ENCODE results near the gene SP7. TPM values are rescaled to one million over a fixed set of nuclear protein-coding genes. Genes with fewer than 3 reads are reported as not detected.

SP7 gene
- total and polyA plus RNA-seq, 9 of the 15 experiments (the other 6 are each of a cell fraction or from before 2014, with no cell fraction given), result 0.04 TPM; not detected in 8

DNA sequence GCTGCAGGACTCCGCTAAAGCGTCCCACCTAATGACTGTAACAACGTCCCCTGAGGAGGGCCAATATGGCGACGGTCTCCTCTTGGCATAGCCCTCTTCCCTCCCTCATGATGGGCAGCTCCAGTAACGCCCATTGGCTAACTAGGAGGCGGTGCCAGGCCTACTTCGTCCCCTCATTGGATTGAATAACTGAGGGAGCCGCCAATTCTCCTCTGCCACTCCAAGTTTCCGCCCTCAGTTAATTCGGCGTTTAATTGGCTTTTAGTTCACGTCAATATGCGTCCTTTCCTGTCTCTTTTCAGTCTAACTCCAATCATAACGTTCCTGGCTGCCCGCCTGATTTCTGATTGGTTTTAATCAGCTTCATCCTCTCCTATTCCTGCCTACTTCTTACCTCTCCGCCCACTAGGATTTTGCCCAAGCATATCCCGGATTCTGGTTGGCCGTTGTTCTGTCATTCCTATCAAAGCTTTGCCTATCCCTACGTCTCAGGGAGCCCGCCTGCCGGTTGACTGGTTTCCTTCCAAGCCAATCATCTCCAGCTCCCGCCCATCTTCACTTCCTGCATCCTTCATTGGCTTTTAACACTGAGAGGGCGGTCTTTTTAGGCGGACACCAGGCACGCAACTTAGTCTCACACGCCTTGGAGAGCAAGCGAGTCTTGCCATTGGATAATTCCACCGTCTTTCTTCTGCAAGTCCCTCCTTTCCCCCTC, 43.4 kb upstream of the SP7 start (continued):
- TF ChIP-seq, protein P1, sequence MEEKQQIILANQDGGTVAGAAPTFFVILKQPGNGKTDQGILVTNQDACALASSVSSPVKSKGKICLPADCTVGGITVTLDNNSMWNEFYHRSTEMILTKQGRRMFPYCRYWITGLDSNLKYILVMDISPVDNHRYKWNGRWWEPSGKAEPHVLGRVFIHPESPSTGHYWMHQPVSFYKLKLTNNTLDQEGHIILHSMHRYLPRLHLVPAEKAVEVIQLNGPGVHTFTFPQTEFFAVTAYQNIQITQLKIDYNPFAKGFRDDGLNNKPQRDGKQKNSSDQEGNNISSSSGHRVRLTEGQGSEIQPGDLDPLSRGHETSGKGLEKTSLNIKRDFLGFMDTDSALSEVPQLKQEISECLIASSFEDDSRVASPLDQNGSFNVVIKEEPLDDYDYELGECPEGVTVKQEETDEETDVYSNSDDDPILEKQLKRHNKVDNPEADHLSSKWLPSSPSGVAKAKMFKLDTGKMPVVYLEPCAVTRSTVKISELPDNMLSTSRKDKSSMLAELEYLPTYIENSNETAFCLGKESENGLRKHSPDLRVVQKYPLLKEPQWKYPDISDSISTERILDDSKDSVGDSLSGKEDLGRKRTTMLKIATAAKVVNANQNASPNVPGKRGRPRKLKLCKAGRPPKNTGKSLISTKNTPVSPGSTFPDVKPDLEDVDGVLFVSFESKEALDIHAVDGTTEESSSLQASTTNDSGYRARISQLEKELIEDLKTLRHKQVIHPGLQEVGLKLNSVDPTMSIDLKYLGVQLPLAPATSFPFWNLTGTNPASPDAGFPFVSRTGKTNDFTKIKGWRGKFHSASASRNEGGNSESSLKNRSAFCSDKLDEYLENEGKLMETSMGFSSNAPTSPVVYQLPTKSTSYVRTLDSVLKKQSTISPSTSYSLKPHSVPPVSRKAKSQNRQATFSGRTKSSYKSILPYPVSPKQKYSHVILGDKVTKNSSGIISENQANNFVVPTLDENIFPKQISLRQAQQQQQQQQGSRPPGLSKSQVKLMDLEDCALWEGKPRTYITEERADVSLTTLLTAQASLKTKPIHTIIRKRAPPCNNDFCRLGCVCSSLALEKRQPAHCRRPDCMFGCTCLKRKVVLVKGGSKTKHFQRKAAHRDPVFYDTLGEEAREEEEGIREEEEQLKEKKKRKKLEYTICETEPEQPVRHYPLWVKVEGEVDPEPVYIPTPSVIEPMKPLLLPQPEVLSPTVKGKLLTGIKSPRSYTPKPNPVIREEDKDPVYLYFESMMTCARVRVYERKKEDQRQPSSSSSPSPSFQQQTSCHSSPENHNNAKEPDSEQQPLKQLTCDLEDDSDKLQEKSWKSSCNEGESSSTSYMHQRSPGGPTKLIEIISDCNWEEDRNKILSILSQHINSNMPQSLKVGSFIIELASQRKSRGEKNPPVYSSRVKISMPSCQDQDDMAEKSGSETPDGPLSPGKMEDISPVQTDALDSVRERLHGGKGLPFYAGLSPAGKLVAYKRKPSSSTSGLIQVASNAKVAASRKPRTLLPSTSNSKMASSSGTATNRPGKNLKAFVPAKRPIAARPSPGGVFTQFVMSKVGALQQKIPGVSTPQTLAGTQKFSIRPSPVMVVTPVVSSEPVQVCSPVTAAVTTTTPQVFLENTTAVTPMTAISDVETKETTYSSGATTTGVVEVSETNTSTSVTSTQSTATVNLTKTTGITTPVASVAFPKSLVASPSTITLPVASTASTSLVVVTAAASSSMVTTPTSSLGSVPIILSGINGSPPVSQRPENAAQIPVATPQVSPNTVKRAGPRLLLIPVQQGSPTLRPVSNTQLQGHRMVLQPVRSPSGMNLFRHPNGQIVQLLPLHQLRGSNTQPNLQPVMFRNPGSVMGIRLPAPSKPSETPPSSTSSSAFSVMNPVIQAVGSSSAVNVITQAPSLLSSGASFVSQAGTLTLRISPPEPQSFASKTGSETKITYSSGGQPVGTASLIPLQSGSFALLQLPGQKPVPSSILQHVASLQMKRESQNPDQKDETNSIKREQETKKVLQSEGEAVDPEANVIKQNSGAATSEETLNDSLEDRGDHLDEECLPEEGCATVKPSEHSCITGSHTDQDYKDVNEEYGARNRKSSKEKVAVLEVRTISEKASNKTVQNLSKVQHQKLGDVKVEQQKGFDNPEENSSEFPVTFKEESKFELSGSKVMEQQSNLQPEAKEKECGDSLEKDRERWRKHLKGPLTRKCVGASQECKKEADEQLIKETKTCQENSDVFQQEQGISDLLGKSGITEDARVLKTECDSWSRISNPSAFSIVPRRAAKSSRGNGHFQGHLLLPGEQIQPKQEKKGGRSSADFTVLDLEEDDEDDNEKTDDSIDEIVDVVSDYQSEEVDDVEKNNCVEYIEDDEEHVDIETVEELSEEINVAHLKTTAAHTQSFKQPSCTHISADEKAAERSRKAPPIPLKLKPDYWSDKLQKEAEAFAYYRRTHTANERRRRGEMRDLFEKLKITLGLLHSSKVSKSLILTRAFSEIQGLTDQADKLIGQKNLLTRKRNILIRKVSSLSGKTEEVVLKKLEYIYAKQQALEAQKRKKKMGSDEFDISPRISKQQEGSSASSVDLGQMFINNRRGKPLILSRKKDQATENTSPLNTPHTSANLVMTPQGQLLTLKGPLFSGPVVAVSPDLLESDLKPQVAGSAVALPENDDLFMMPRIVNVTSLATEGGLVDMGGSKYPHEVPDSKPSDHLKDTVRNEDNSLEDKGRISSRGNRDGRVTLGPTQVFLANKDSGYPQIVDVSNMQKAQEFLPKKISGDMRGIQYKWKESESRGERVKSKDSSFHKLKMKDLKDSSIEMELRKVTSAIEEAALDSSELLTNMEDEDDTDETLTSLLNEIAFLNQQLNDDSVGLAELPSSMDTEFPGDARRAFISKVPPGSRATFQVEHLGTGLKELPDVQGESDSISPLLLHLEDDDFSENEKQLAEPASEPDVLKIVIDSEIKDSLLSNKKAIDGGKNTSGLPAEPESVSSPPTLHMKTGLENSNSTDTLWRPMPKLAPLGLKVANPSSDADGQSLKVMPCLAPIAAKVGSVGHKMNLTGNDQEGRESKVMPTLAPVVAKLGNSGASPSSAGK (IDR thresholded peaks at IDR 0.05), result 0 out of 2 replicates have a peak, but pooled peaks have one; percentile 61
- TF ChIP-seq FOXJ3 (CRISPR knock-in tag; IDR thresholded peaks at IDR 0.05) (no peak), ETV6 (IDR thresholded peaks at IDR 0.05; ENCODE audit: borderline replicate concordance in 1 of 2, low read depth in 2 of 2, low read length in 1 of 2) (no peak), ETV6 (CRISPR knock-in tag; IDR thresholded peaks at IDR 0.05; ENCODE audit: borderline replicate concordance) (no peak), RBM25 (IDR thresholded peaks at IDR 0.05; ENCODE audit: low read depth, low read length, severe bottlenecking) (peak; percentile 94), TAF1 (IDR thresholded peaks at IDR 0.05; ENCODE audit: control insufficient read depth, extremely low read depth, insufficient read depth, low read length, severe bottlenecking) (peak; percentile 82), POLR2H (tag; IDR thresholded peaks at IDR 0.05; ENCODE audit: low read depth) (peak; percentile 86), KLF13 (tag; IDR thresholded peaks at IDR 0.05; ENCODE audit: borderline replicate concordance, low read depth) (peak; percentile 41; the same call in 1 of the 2 replicates), NFRKB (IDR thresholded peaks at IDR 0.05; ENCODE audit: low read depth) (peak; percentile 100), USF2 (CRISPR knock-in tag; IDR thresholded peaks at IDR 0.05) (no peak), ZNF197 (CRISPR knock-in tag; IDR thresholded peaks at IDR 0.05; ENCODE audit: low read depth) (no peak), NRF1 (conservative IDR thresholded peaks at IDR 0.05 in 1 of 2, IDR thresholded peaks at IDR 0.05 in 1 of 2) (peak; percentile 72 to 77), ZNF644 (tag; IDR thresholded peaks at IDR 0.05; ENCODE audit: low read depth) (no peak)
- TF ChIP-seq, protein P2, sequence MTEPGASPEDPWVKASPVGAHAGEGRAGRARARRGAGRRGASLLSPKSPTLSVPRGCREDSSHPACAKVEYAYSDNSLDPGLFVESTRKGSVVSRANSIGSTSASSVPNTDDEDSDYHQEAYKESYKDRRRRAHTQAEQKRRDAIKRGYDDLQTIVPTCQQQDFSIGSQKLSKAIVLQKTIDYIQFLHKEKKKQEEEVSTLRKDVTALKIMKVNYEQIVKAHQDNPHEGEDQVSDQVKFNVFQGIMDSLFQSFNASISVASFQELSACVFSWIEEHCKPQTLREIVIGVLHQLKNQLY (CRISPR knock-in tag; conservative IDR thresholded peaks at IDR 0.05), result no peak

All from K562 (cell line).